ENCODE results near the gene CPT1B. TPM values are rescaled to one million over a fixed set of nuclear protein-coding genes. Genes with fewer than 3 reads are reported as not detected.
A peak's percentile ranks its signal among the peaks of the same experiment; 100 is the strongest.

The CPT1B gene
- total RNA-seq, 2 experiments from 2014 or later, result 42.9 to 43.7 TPM

DNA sequence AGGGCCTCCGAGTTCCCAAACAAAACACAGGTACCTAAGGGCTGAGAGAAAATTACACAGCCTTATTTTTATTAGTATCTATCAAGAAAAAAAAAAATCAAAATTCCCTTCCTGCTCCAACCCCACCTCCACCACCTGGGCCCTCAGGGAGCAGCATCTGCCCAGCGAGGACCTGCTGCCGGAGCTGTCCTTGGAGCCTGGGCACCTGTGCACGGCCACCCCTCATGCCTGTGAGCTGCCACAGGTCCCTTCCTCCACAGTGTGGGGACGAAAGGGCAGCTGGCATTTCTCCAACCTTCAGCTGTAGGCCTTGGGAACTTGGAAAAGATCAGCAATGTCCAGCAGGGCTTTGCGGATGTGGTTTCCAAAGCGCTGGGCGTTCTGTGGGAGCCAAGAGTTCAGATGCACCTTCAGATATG lies 9.2 kb downstream of the CPT1B start:
- H3K9me3 Mint-ChIP-seq, result no peaks in the 10 kb centered on the region
- ChIA-PET CTCF (interaction anchor here (1.0 kb wide), 1 partner anchor 108 kb away, joined by 3 read pairs; no protein-coding TSS in a partner anchor), POLR2A (interaction anchor here (2.1 to 4.0 kb wide), 2 partner anchors 13 to 21 kb away, joined by 5 to 12 read pairs; no protein-coding TSS in a partner anchor)
- no peak for ATAC-seq
- H3K36me3 Mint-ChIP-seq (ENCODE audit: low read depth), result peaks cover 21% of the 10 kb centered on the region
- TF ChIP-seq, protein P1, sequence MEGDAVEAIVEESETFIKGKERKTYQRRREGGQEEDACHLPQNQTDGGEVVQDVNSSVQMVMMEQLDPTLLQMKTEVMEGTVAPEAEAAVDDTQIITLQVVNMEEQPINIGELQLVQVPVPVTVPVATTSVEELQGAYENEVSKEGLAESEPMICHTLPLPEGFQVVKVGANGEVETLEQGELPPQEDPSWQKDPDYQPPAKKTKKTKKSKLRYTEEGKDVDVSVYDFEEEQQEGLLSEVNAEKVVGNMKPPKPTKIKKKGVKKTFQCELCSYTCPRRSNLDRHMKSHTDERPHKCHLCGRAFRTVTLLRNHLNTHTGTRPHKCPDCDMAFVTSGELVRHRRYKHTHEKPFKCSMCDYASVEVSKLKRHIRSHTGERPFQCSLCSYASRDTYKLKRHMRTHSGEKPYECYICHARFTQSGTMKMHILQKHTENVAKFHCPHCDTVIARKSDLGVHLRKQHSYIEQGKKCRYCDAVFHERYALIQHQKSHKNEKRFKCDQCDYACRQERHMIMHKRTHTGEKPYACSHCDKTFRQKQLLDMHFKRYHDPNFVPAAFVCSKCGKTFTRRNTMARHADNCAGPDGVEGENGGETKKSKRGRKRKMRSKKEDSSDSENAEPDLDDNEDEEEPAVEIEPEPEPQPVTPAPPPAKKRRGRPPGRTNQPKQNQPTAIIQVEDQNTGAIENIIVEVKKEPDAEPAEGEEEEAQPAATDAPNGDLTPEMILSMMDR (IDR thresholded peaks at IDR 0.05), result no peak
- no peaks in the 10 kb centered on the region for H3K27me3 Mint-ChIP-seq
- intact Hi-C loops (cut with micrococcal nuclease), result no loop called here
- H3K4me3 Mint-ChIP-seq, result no peak overlapping the region
- H3K4me1 Mint-ChIP-seq (ENCODE audit: low read depth), result no peaks in the 10 kb centered on the region
- no peak for DNase-seq
- H3K27ac Mint-ChIP-seq, result no peak overlapping the region

DNA sequence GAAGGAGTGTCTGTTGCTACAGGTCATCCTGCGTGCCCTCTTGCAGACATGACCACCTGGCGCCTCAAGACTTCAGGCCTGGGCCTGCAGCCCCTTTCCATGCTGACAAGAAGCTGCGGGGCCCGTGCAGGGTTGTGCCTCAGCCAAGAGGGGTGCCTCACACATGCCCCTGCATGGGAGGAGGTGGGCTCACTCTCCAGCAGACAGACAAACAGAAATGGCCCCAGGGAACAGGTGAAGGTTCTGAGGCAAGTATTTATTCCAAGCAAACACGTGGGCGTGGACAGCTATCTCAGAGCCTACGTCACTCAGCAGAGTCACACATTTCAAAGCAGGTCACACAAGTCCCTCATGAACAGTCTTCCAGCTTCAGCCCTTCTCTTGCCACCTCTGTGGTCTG lies 9.6 kb downstream of the CPT1B start:
- Mint-ChIP-seq H3K27ac (no peak overlapping the region), H3K36me3 (ENCODE audit: low read depth) (peaks cover 21% of the 10 kb centered on the region), H3K27me3 (no peaks in the 10 kb centered on the region), H3K4me3 (no peak overlapping the region), H3K9me3 (no peaks in the 10 kb centered on the region), H3K4me1 (ENCODE audit: low read depth) (peaks cover under 1% of the 10 kb centered on the region)
- intact Hi-C loops (cut with micrococcal nuclease), result no loop called here
- ATAC-seq, result no peak
- TF ChIP-seq, protein P1 (IDR thresholded peaks at IDR 0.05), result no peak
- POLR2A ChIA-PET, result interaction anchor here (4.0 kb wide), 1 partner anchor 13 kb away, joined by 12 read pairs; no protein-coding TSS in a partner anchor
- DNase-seq, result no peak
- CTCF ChIA-PET, result no interaction called here

DNA sequence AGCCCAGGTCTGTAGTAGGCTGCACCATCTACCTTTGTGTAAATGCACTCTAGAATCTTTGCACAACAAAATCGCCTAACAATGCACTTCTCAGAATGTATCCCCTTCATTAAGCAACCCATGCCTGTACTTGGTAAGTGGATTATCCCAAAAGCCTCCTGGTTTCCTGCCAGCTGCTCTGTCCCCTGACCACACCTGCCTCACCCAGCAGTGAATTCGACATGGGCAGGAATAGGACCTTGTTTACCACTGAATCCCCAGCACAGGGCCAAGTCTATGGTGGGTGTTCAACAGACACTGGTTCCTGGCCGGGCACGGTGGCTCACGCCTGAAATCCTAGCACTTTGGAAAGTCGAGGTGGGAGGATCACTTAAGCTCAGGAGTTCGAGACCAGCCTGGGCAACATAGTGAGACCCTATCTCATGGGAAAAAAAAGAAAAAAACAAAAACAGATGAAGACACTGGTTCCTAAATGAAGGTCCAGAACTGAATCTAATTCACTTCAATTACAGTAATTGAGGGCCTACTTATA lies 10.4 kb downstream of the CPT1B start:
- ChIA-PET CTCF (no interaction called here), POLR2A (interaction anchor here (4.0 kb wide), 1 partner anchor 14 kb away, joined by 12 read pairs; no protein-coding TSS in a partner anchor)
- H3K9me3 Mint-ChIP-seq, result no peaks in the 10 kb centered on the region
- no peaks in the 10 kb centered on the region for H3K27me3 Mint-ChIP-seq
- H3K36me3 Mint-ChIP-seq (ENCODE audit: low read depth), result peaks cover 21% of the 10 kb centered on the region
- H3K4me1 Mint-ChIP-seq (ENCODE audit: low read depth), result peaks cover 6% of the 10 kb centered on the region
- H3K4me3 Mint-ChIP-seq, result no peak overlapping the region
- DNase-seq (no peak), ATAC-seq (no peak)
- TF ChIP-seq, protein P1 (IDR thresholded peaks at IDR 0.05), result no peak
- intact Hi-C loops (cut with micrococcal nuclease), result no loop called here
- H3K27ac Mint-ChIP-seq, result no peak overlapping the region

DNA sequence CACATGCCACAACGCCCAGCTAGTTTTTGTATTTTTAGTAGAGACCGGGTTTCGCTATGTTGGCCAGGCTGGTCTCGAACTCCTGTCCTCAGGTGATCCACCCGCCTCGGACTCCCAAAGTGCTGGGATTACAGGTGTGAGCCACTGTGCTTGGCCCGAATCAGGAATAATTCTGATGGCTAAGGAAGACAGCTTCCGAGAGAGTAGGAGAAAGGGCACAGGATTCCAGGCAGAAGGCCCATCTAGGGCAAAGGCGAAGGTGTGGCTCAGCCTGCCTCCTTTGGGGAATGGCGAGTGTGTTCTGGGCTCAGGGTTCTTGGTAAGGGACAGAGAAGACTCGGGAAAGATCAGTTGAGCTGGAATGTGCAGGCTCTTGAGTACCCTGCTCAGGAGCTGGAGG lies 13.9 kb downstream of the CPT1B start:
- ChIA-PET CTCF (interaction anchor here (2.1 to 3.3 kb wide), 5 partner anchors 12 to 56 kb away, joined by 14 to 30 read pairs (median 23); partner anchors contain the start of gene SCO2), POLR2A (interaction anchor here (1.0 to 4.4 kb wide), 10 partner anchors 8 to 57 kb away, joined by 3 to 36 read pairs (median 6); partner anchors contain the start of gene SCO2)
- no peaks in the 10 kb centered on the region for H3K9me3 Mint-ChIP-seq
- H3K4me3 Mint-ChIP-seq, result peak overlapping the region; percentile 20
- peaks cover 15% of the 10 kb centered on the region for H3K4me1 Mint-ChIP-seq (ENCODE audit: low read depth)
- H3K27ac Mint-ChIP-seq, result no peak overlapping the region
- ATAC-seq (no peak), DNase-seq (no peak)
- TF ChIP-seq, protein P1 (IDR thresholded peaks at IDR 0.05), result no peak
- intact Hi-C loops (cut with micrococcal nuclease), result no loop called here
- H3K27me3 Mint-ChIP-seq, result no peaks in the 10 kb centered on the region
- peaks cover 9% of the 10 kb centered on the region for H3K36me3 Mint-ChIP-seq (ENCODE audit: low read depth)

All from activated CD8-positive, alpha-beta T cell treated with anti-CD3 and anti-CD28 coated beads for 36 hours (primary cell).